Liver (tissue), 9 donors: Measurements from ENCODE around the gene LCN10. TPM values are rescaled to one million over a fixed set of nuclear protein-coding genes. Genes with fewer than 3 reads are reported as not detected.
A peak's percentile ranks its signal among the peaks of the same experiment; 100 is the strongest.

Experiments used
- DNase-seq: peaks from one replicate; pipeline ENCODE4 v3.0.0-alpha.2; 2017; ENCODE audit warnings: low spot score
- H3K27ac ChIP-seq, 2 donors: one replicate each; pipeline ENCODE4 v1.7.0; 2013; ENCODE audit warnings: inconsistent platforms in 2 of 2, low read length in 2 of 2, control low read depth in 1 of 2, low read depth in 1 of 2, mild to moderate bottlenecking in 1 of 2
- H3K27me3 ChIP-seq, 4 donors: one replicate each; pipeline versions ENCODE4 v1.6.1 to v1.7.0; 2013; ENCODE audit warnings: low read length in 3 of 4, inconsistent platforms in 1 of 4, mild to moderate bottlenecking in 1 of 4, moderate library complexity in 1 of 4; ENCODE audit not compliant: control insufficient read depth in 4 of 4, insufficient read depth in 4 of 4
- H3K36me3 ChIP-seq, 4 donors: one replicate each; pipeline versions ENCODE4 v1.6.1 to v1.7.0; 2013; ENCODE audit warnings: low read length in 3 of 4, mild to moderate bottlenecking in 3 of 4, low read depth in 1 of 4, moderate library complexity in 1 of 4; ENCODE audit not compliant: control insufficient read depth in 4 of 4, insufficient read depth in 3 of 4
- H3K4me1 ChIP-seq, 4 donors: one replicate each; pipeline versions ENCODE4 v1.6.1 to v1.7.0; 2013; ENCODE audit warnings: low read length in 3 of 4, mild to moderate bottlenecking in 3 of 4, moderate library complexity in 1 of 4; ENCODE audit not compliant: control insufficient read depth in 4 of 4, insufficient read depth in 4 of 4
- H3K4me3 ChIP-seq, 3 donors: one replicate each; pipeline versions ENCODE4 v1.6.1 to v1.7.0; 2013; ENCODE audit warnings: low read length in 3 of 3, control low read depth in 1 of 3, low read depth in 1 of 3, mild to moderate bottlenecking in 1 of 3
- H3K9ac ChIP-seq, 2 donors: one replicate each; pipeline ENCODE4 v1.7.0; 2013; ENCODE audit warnings: low read length in 2 of 2, mild to moderate bottlenecking in 2 of 2, moderate library complexity in 2 of 2, control low read depth in 1 of 2, low read depth in 1 of 2
- H3K9me3 ChIP-seq, 4 donors: one replicate each; pipeline versions ENCODE4 v1.6.1 to v1.7.0; 2013; ENCODE audit warnings: low read length in 3 of 4; ENCODE audit not compliant: control insufficient read depth in 4 of 4
- ATF3 ChIP-seq: IDR thresholded peaks from 2 replicates; pipeline ENCODE4 v1.6.1; 2016; ENCODE audit warnings: antibody characterized with exemption
- CTCF ChIP-seq: fragments of 150-350 bp; IDR thresholded peaks from 2 replicates; pipeline ENCODE4 v1.5.1; 2017; ENCODE audit warnings: improper control_type of control experiment, low read depth, low read length; ENCODE audit not compliant: missing input control
- EGR1 ChIP-seq, 2 donors: IDR thresholded peaks; 2 replicates each; pipeline ENCODE4 v1.6.1; 2016 to 2018; ENCODE audit warnings: antibody characterized with exemption in 2 of 2, low read depth in 2 of 2
- FOXA1 ChIP-seq: IDR thresholded peaks from 2 replicates; pipeline ENCODE4 v1.6.1; 2016; ENCODE audit warnings: antibody characterized with exemption
- FOXA2 ChIP-seq: IDR thresholded peaks from 2 replicates; pipeline ENCODE4 v1.6.1; 2016; ENCODE audit warnings: antibody characterized with exemption
- GABPA ChIP-seq, 2 donors: IDR thresholded peaks in 1 of 2; conservative IDR thresholded peaks in 1 of 2; 2 replicates each; pipeline ENCODE4 v1.6.1; 2016; ENCODE audit warnings: antibody characterized with exemption in 2 of 2, mild to moderate bottlenecking in 1 of 2, moderate library complexity in 1 of 2
- HNF4A ChIP-seq, 2 donors: conservative IDR thresholded peaks; 2 replicates each; pipeline ENCODE4 v1.6.1; 2016; ENCODE audit warnings: antibody characterized with exemption in 2 of 2, mild to moderate bottlenecking in 2 of 2
- HNF4G ChIP-seq: IDR thresholded peaks from 2 replicates; pipeline ENCODE4 v1.6.1; 2016; ENCODE audit warnings: antibody characterized with exemption
- JUND ChIP-seq, 2 donors: IDR thresholded peaks; 2 replicates each; pipeline ENCODE4 v1.6.1; 2016; ENCODE audit warnings: antibody characterized with exemption in 2 of 2
- MAX ChIP-seq: IDR thresholded peaks from 2 replicates; pipeline ENCODE4 v1.6.1; 2016; ENCODE audit warnings: antibody characterized with exemption
- NR2F2 ChIP-seq: IDR thresholded peaks from 2 replicates; pipeline ENCODE4 v1.6.1; 2016; ENCODE audit warnings: antibody characterized with exemption
- RAD21 ChIP-seq, 2 donors: IDR thresholded peaks; 2 replicates each; pipeline ENCODE4 v1.6.1; 2016; ENCODE audit warnings: antibody characterized with exemption in 2 of 2, mild to moderate bottlenecking in 2 of 2
- REST ChIP-seq: IDR thresholded peaks from 2 replicates; pipeline ENCODE4 v1.6.1; 2016; ENCODE audit warnings: antibody characterized with exemption, mild to moderate bottlenecking
- RXRA ChIP-seq, 2 donors: IDR thresholded peaks; 2 replicates each; pipeline ENCODE4 v1.6.1; 2017 to 2018; ENCODE audit warnings: antibody characterized with exemption in 2 of 2, mild to moderate bottlenecking in 1 of 2
- SP1 ChIP-seq: IDR thresholded peaks from 2 replicates; pipeline ENCODE4 v1.6.1; 2018; ENCODE audit warnings: antibody characterized with exemption, mild to moderate bottlenecking
- YY1 ChIP-seq: IDR thresholded peaks from 2 replicates; pipeline ENCODE4 v1.6.1; 2016; ENCODE audit warnings: antibody characterized with exemption, mild to moderate bottlenecking
- ZBTB33 ChIP-seq: IDR thresholded peaks from 2 replicates; pipeline ENCODE4 v1.6.1; 2016; ENCODE audit warnings: antibody characterized with exemption
- WGBS: extraction: QIAGEN DNeasy Blood & Tissue Kit; methylation state at CpG from one replicate; pipeline ENCODE4 v1.1.7; 2013; 5-methylcytosine and 5-hydroxymethylcytosine counted together
- polyA plus RNA-seq, 2 donors: library from polyadenylated mRNA; stranded (reverse) in 1 of 2; unstranded in 1 of 2; fragments of 200-250 nt in 1 of 2; fragments of >200 nt in 1 of 2; fragmentation: Nextera tagmentation in 1 of 2; extraction: Ambion mirVana in 1 of 2; gene quantifications; one replicate each; pipeline versions ENCODE4 v1.2.1 to v1.2.3, GENCODE V29; 2013 to 2015
- total RNA-seq, 2 donors: library from RNA; depleted of rRNA; stranded (reverse); fragments of >200 nt; gene quantifications; one replicate each; pipeline ENCODE4 v1.2.3, GENCODE V29; 2014
- donor health status: healthy.
- donor health status: healthy.
- donor health status: healthy.
- donor health status: healthy.
- donor health status: healthy.

LCN10 gene
- total and polyA plus RNA-seq, 4 donors, result 0.08 to 0.14 (median 0.11) TPM

- TF ChIP-seq ZBTB33 (no peak), RAD21 (IDR thresholded peaks at IDR 0.05) (no peak)
These were observed 47.9 kb downstream of the LCN10 start (continued) for GRCh38 chr9:136694872-136695247.

GRCh38 chr9:136694163-136694871 lies 48.4 kb downstream of the LCN10 start:
- Histone ChIP-seq H3K9ac (no peak overlapping the region), H3K4me3 (no peak overlapping the region), H3K36me3 (no peaks in the 10 kb centered on the region), H3K27me3 (no peaks in the 10 kb centered on the region), H3K27ac (peak overlapping the region; percentile 51 to 56), H3K4me1 (peaks cover 36 to 78% (median 69%) of the 10 kb centered on the region in 4 donors), H3K9me3 (no peaks in the 10 kb centered on the region)
- DNase-seq, result peak; percentile 75
- WGBS, result 34% methylated on average over 32 of the region's 32 CpGs
- TF ChIP-seq HNF4G (no peak), FOXA1 (no peak), MAX (no peak), CTCF (peak; percentile 73), RAD21 (IDR thresholded peaks at IDR 0.05) (peak; percentile 92 to 96)

- no peak overlapping the region for H3K4me3 ChIP-seq
- H3K36me3 ChIP-seq, result no peaks in the 10 kb centered on the region
- no peaks in the 10 kb centered on the region for H3K9me3 ChIP-seq
- H3K27ac ChIP-seq, result peak overlapping the region; percentile 51 to 78
- WGBS, result 25% methylated on average over 15 of the region's 15 CpGs
- no peaks in the 10 kb centered on the region for H3K27me3 ChIP-seq
- peaks cover 36 to 85% (median 69%) of the 10 kb centered on the region in 4 donors for H3K4me1 ChIP-seq
- peak; percentile 66 for DNase-seq
- H3K9ac ChIP-seq, result no peak overlapping the region
- TF ChIP-seq FOXA1 (no peak), SP1 (peak; percentile 91), HNF4G (peak; percentile 75), HNF4A (conservative IDR thresholded peaks at IDR 0.05) (peak; percentile 92 to 96), RXRA (IDR thresholded peaks at IDR 0.05) (peak; percentile 96 to 97), GABPA (IDR thresholded peaks at IDR 0.05 in 1 of 2, conservative IDR thresholded peaks at IDR 0.05 in 1 of 2) (peak in 1 of 2 donors; percentile 43), FOXA2 (no peak), ATF3 (peak; percentile 12), RAD21 (IDR thresholded peaks at IDR 0.05) (no peak), ZBTB33 (peak; percentile 39), NR2F2 (peak; percentile 97), EGR1 (IDR thresholded peaks at IDR 0.05; ENCODE audit: low read depth in 2 of 2) (no peak), YY1 (no peak), REST (no peak), MAX (peak; percentile 71), JUND (IDR thresholded peaks at IDR 0.05) (peak; percentile 86 to 89)
These were observed 49.1 kb downstream of the LCN10 start for GRCh38 chr9:136693490-136694162.
